ENCODE results near the gene PGLYRP2. TPM values are rescaled to one million over a fixed set of nuclear protein-coding genes. Genes with fewer than 3 reads are reported as not detected.

Gene PGLYRP2
- total RNA-seq, 1 experiment from 2014 or later: not detected

GRCh38 chr19:15455996-15456395 is 23.3 kb downstream of the PGLYRP2 start:
- no peaks in the 10 kb centered on the region for H3K9me3 Mint-ChIP-seq (ENCODE audit: unreplicated experiment)
- no peaks in the 10 kb centered on the region for H3K27me3 ChIP-seq (replicated peaks; ENCODE audit: control insufficient read depth, insufficient read depth, low read length)
- no peak overlapping the region for H3K27ac Mint-ChIP-seq (ENCODE audit: unreplicated experiment)
- CTCF ChIA-PET: interaction anchor here (0.5 to 1.5 kb wide), 2 partner anchors 25 to 100 kb away, joined by 4 to 5 read pairs; no protein-coding TSS in a partner anchor
- no peak overlapping the region for H3K4me3 ChIP-seq (ENCODE audit: low read depth, low read length)
- BruUV-seq (replicated peaks): no TSS peak
- no peaks in the 10 kb centered on the region for H3K4me1 ChIP-seq
- no peak for DNase-seq
- POLR2A ChIA-PET: no interaction called here
- TF ChIP-seq CTCF (IDR thresholded peaks at IDR 0.05; ENCODE audit: insufficient read depth in 1 of 2, low read depth in 1 of 2, low read length in 1 of 2, severe bottlenecking in 1 of 2, unreplicated experiment in 1 of 2): no peak
- no peaks in the 10 kb centered on the region for H3K9me3 ChIP-seq
- no peaks in the 10 kb centered on the region for H3K27me3 Mint-ChIP-seq (ENCODE audit: insufficient read depth, unreplicated experiment)
- H3K4me1 Mint-ChIP-seq (ENCODE audit: low read depth, unreplicated experiment): no peaks in the 10 kb centered on the region
- H3K36me3 ChIP-seq (ENCODE audit: control insufficient read depth, insufficient read depth, low read length): no peaks in the 10 kb centered on the region
- no peak overlapping the region for H3K4me3 Mint-ChIP-seq (ENCODE audit: unreplicated experiment)
- no peaks in the 10 kb centered on the region for H3K36me3 Mint-ChIP-seq (ENCODE audit: insufficient read depth, unreplicated experiment)
- intact Hi-C loops (cut with micrococcal nuclease; ENCODE audit: unreplicated experiment): no loop called here

GRCh38 chr19:15453906-15454860 is 25.1 kb downstream of the PGLYRP2 start:
- Mint-ChIP-seq H3K36me3 (ENCODE audit: insufficient read depth, unreplicated experiment) (no peaks in the 10 kb centered on the region), H3K27ac (ENCODE audit: unreplicated experiment) (no peak overlapping the region), H3K27me3 (ENCODE audit: insufficient read depth, unreplicated experiment) (no peaks in the 10 kb centered on the region), H3K4me1 (ENCODE audit: low read depth, unreplicated experiment) (peaks cover 8% of the 10 kb centered on the region), H3K4me3 (ENCODE audit: unreplicated experiment) (no peak overlapping the region), H3K9me3 (ENCODE audit: unreplicated experiment) (no peaks in the 10 kb centered on the region)
- TF ChIP-seq CTCF (IDR thresholded peaks at IDR 0.05; ENCODE audit: insufficient read depth in 1 of 2, low read depth in 1 of 2, low read length in 1 of 2, severe bottlenecking in 1 of 2, unreplicated experiment in 1 of 2): no peak
- intact Hi-C loops (cut with micrococcal nuclease; ENCODE audit: unreplicated experiment): no loop called here
- 0 out of 2 replicates have a peak, but pooled peaks cover under 1% of the 10 kb centered on the region for H3K4me1 ChIP-seq
- no TSS peak for BruUV-seq (replicated peaks)
- H3K36me3 ChIP-seq (ENCODE audit: control insufficient read depth, insufficient read depth, low read length): no peaks in the 10 kb centered on the region
- no peak overlapping the region for H3K4me3 ChIP-seq (ENCODE audit: low read depth, low read length)
- no peaks in the 10 kb centered on the region for H3K9me3 ChIP-seq
- CTCF ChIA-PET: no interaction called here
- DNase-seq: no peak
- POLR2A ChIA-PET: no interaction called here
- H3K27me3 ChIP-seq (replicated peaks; ENCODE audit: control insufficient read depth, insufficient read depth, low read length): no peaks in the 10 kb centered on the region

GRCh38 chr19:15453091-15453578 is 26.2 kb downstream of the PGLYRP2 start:
- no peaks in the 10 kb centered on the region for H3K27me3 Mint-ChIP-seq (ENCODE audit: insufficient read depth, unreplicated experiment)
- H3K4me1 ChIP-seq: 0 out of 2 replicates have a peak, but pooled peaks cover 7% of the 10 kb centered on the region
- no peaks in the 10 kb centered on the region for H3K9me3 Mint-ChIP-seq (ENCODE audit: unreplicated experiment)
- BruUV-seq (replicated peaks): no TSS peak
- no peaks in the 10 kb centered on the region for H3K9me3 ChIP-seq
- H3K27me3 ChIP-seq (replicated peaks; ENCODE audit: control insufficient read depth, insufficient read depth, low read length): no peaks in the 10 kb centered on the region
- CTCF ChIA-PET: no interaction called here
- no peak for TF ChIP-seq CTCF (IDR thresholded peaks at IDR 0.05; ENCODE audit: insufficient read depth in 1 of 2, low read depth in 1 of 2, low read length in 1 of 2, severe bottlenecking in 1 of 2, unreplicated experiment in 1 of 2)
- no peak overlapping the region for H3K4me3 ChIP-seq (ENCODE audit: low read depth, low read length)
- H3K27ac Mint-ChIP-seq (ENCODE audit: unreplicated experiment): no peak overlapping the region
- no peaks in the 10 kb centered on the region for H3K36me3 ChIP-seq (ENCODE audit: control insufficient read depth, insufficient read depth, low read length)
- POLR2A ChIA-PET: interaction anchor here (0.6 kb wide), 1 partner anchor 39 kb away, joined by 6 read pairs; no protein-coding TSS in a partner anchor
- DNase-seq: no peak
- no peak overlapping the region for H3K4me3 Mint-ChIP-seq (ENCODE audit: unreplicated experiment)
- intact Hi-C loops (cut with micrococcal nuclease; ENCODE audit: unreplicated experiment): no loop called here
- peaks cover 16% of the 10 kb centered on the region for H3K4me1 Mint-ChIP-seq (ENCODE audit: low read depth, unreplicated experiment)
- H3K36me3 Mint-ChIP-seq (ENCODE audit: insufficient read depth, unreplicated experiment): no peaks in the 10 kb centered on the region
